ENCODE measurements around the gene TTLL11. TPM values are rescaled to one million over a fixed set of nuclear protein-coding genes. Genes with fewer than 3 reads are reported as not detected.

Gene TTLL11
- total and polyA plus RNA-seq, 8 donors = 5.4 to 11.6 (median 9.5) TPM

GRCh38 chr9:121790841-121791240 lies 302.3 kb downstream of the TTLL11 start:
- TF ChIP-seq CTCF (IDR thresholded peaks at IDR 0.05) = no peak
- Histone ChIP-seq H3K4me3 (no peak overlapping the region), H3K27ac (no peak overlapping the region), H3K36me3 (no peaks in the 10 kb centered on the region), H3K9me3 (no peaks in the 10 kb centered on the region), H3K4me1 (no peaks in the 10 kb centered on the region), H3K27me3 (no peaks in the 10 kb centered on the region)
- intact Hi-C loops (cut with DNase I) = no loop called here
- DNase-seq (no peak), ATAC-seq (no peak)

GRCh38 chr9:121788686-121789366 lies 304.3 kb downstream of the TTLL11 start:
- H3K36me3 ChIP-seq = peaks cover 0 to 12% of the 10 kb centered on the region in 2 donors
- no peaks in the 10 kb centered on the region for H3K4me1 ChIP-seq
- no peaks in the 10 kb centered on the region for H3K27me3 ChIP-seq
- H3K9me3 ChIP-seq = no peaks in the 10 kb centered on the region
- ATAC-seq (no peak), DNase-seq (no peak)
- H3K27ac ChIP-seq = no peak overlapping the region
- no peak for TF ChIP-seq CTCF (IDR thresholded peaks at IDR 0.05)
- intact Hi-C loops (cut with DNase I) = no loop called here
- H3K4me3 ChIP-seq = no peak overlapping the region

GRCh38 chr9:121786998-121787422 lies 306.1 kb downstream of the TTLL11 start:
- TF ChIP-seq CTCF (IDR thresholded peaks at IDR 0.05) = no peak
- ATAC-seq (no peak), DNase-seq (no peak)
- no peaks in the 10 kb centered on the region for H3K9me3 ChIP-seq
- peaks cover 0 to 30% of the 10 kb centered on the region in 2 donors for H3K36me3 ChIP-seq
- H3K27ac ChIP-seq = no peak overlapping the region
- intact Hi-C loops (cut with DNase I) = no loop called here
- no peaks in the 10 kb centered on the region for H3K4me1 ChIP-seq
- no peak overlapping the region for H3K4me3 ChIP-seq
- H3K27me3 ChIP-seq = no peaks in the 10 kb centered on the region

GRCh38 chr9:121786543-121786948 lies 306.6 kb downstream of the TTLL11 start:
- intact Hi-C loops (cut with DNase I) = no loop called here
- Histone ChIP-seq H3K27ac (no peak overlapping the region), H3K27me3 (no peaks in the 10 kb centered on the region), H3K4me1 (no peaks in the 10 kb centered on the region), H3K9me3 (no peaks in the 10 kb centered on the region), H3K36me3 (peaks cover 0 to 35% of the 10 kb centered on the region in 2 donors), H3K4me3 (no peak overlapping the region)
- no peak for TF ChIP-seq CTCF (IDR thresholded peaks at IDR 0.05)
- ATAC-seq = no peak
- DNase-seq = no peak

GRCh38 chr9:121785673-121786542 lies 307.2 kb downstream of the TTLL11 start:
- no peak overlapping the region for H3K27ac ChIP-seq
- no peak for ATAC-seq
- no peak overlapping the region for H3K4me3 ChIP-seq
- no peaks in the 10 kb centered on the region for H3K27me3 ChIP-seq
- H3K9me3 ChIP-seq = no peaks in the 10 kb centered on the region
- intact Hi-C loops (cut with DNase I) = no loop called here
- TF ChIP-seq CTCF (IDR thresholded peaks at IDR 0.05) = no peak
- no peak for DNase-seq
- no peaks in the 10 kb centered on the region for H3K4me1 ChIP-seq
- peaks cover 0 to 41% of the 10 kb centered on the region in 2 donors for H3K36me3 ChIP-seq
